Mesendoderm (in vitro differentiated cells): ENCODE data around the gene MGAT3.

Experiments used
- DNase-seq: peaks from one replicate; pipeline ENCODE4 v3.0.0; 2013
- H2AK5ac ChIP-seq: 2 replicates; pipeline ENCODE4 v1.6.1; 2013; ENCODE audit warnings: low read length, inconsistent platforms
- H2BK120ac ChIP-seq: 2 replicates; pipeline ENCODE4 v1.6.1; 2013; ENCODE audit warnings: low read depth, mild to moderate bottlenecking, low read length, moderate library complexity, mixed read lengths
- H2BK15ac ChIP-seq: replicated peaks from 2 replicates; pipeline ENCODE4 v1.6.1; 2013; ENCODE audit warnings: low read depth, mild to moderate bottlenecking, moderate library complexity
- H2BK5ac ChIP-seq: 2 replicates; pipeline ENCODE4 v1.6.1; 2013; ENCODE audit warnings: low read length, inconsistent platforms
- H3K18ac ChIP-seq: 2 replicates; pipeline ENCODE4 v1.6.1; 2013; ENCODE audit warnings: mild to moderate bottlenecking, low read length, mixed read lengths
- H3K23ac ChIP-seq: one replicate; pipeline ENCODE4 v1.6.1; 2013; ENCODE audit warnings: low read length
- H3K27ac ChIP-seq: 2 replicates; pipeline ENCODE4 v1.5.1; 2013; ENCODE audit warnings: low read depth, mild to moderate bottlenecking, inconsistent platforms, low read length, moderate library complexity
- H3K27me3 ChIP-seq: 2 replicates; pipeline ENCODE4 v1.6.1; 2013; ENCODE audit warnings: low read length, control low read depth, mild to moderate bottlenecking, inconsistent platforms; ENCODE audit not compliant: insufficient read depth, poor library complexity
- H3K36me3 ChIP-seq: 2 replicates; pipeline ENCODE4 v1.6.1; 2013; ENCODE audit warnings: low read length, inconsistent platforms; ENCODE audit not compliant: control insufficient read depth, insufficient read depth
- H3K4ac ChIP-seq: one replicate; pipeline ENCODE4 v1.6.1; 2013; ENCODE audit warnings: low read depth, mild to moderate bottlenecking, low read length, moderate library complexity
- H3K4me1 ChIP-seq: 2 replicates; pipeline ENCODE4 v1.6.1; 2013; ENCODE audit warnings: low read depth, low read length, inconsistent platforms; ENCODE audit not compliant: control insufficient read depth
- H3K4me2 ChIP-seq: 2 replicates; pipeline ENCODE4 v1.6.1; 2013; ENCODE audit warnings: low read length
- H3K4me3 ChIP-seq: 2 replicates; pipeline ENCODE4 v1.5.1; 2013; ENCODE audit warnings: mild to moderate bottlenecking, low read length
- H3K56ac ChIP-seq: one replicate; pipeline ENCODE4 v1.6.1; 2013; ENCODE audit warnings: low read length
- H3K79me1 ChIP-seq: 2 replicates; pipeline ENCODE4 v1.6.1; 2013; ENCODE audit warnings: low read length, inconsistent platforms
- H3K79me2 ChIP-seq: 2 replicates; pipeline ENCODE4 v1.6.1; 2013; ENCODE audit warnings: mild to moderate bottlenecking, low read length; ENCODE audit not compliant: control insufficient read depth, insufficient read depth
- H3K9ac ChIP-seq: 2 replicates; pipeline ENCODE4 v1.6.1; 2013; ENCODE audit warnings: low read length, inconsistent platforms
- H4K5ac ChIP-seq: one replicate; pipeline ENCODE4 v1.6.1; 2013; ENCODE audit warnings: low read length
- H4K8ac ChIP-seq: one replicate; pipeline ENCODE4 v1.6.1; 2013; ENCODE audit warnings: low read depth, mild to moderate bottlenecking, control low read depth, low read length, moderate library complexity
- WGBS: extraction: QIAGEN DNeasy Blood & Tissue Kit; methylation state at CpG from one replicate; pipeline ENCODE4 v1.1.7; 2013; ENCODE audit warnings: low lambda C conversion rate, missing lambda C conversion rate; ENCODE audit not compliant: insufficient coverage; ENCODE audit errors: extremely low coverage; 5-methylcytosine and 5-hydroxymethylcytosine counted together

Gene MGAT3

DNA sequence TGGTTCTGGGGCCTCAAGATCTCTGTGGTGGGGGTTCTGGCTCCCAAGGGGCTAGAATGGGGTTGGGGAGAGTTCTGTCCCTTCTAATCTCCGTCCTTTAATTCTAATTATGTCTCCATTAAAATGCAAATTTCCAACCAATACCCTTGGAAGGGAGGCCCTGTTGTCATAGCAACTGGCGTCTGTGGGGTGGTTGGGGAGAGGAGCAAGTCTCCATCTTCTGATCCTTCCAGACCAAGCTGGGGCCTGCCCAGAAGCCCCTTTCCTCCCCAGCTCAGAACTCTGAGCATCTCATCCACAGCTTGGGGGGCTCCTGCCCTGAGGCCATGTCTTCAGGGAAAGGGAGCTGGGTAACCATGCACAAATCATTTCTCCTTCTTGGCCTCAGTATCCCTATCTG, 81.2 kb downstream of the MGAT3 start:
- Histone ChIP-seq H3K4me3 (no peak overlapping the region), H3K79me1 (no peaks in the 10 kb centered on the region), H2BK15ac (no peak overlapping the region), H3K9ac (no peak overlapping the region), H3K18ac (no peak overlapping the region), H2BK120ac (no peak overlapping the region), H3K23ac (no peak overlapping the region), H3K4ac (no peak overlapping the region), H4K5ac (no peak overlapping the region), H3K27me3 (no peaks in the 10 kb centered on the region), H3K4me1 (peaks cover 8% of the 10 kb centered on the region), H3K56ac (no peak overlapping the region), H4K8ac (no peak overlapping the region), H2BK5ac (no peak overlapping the region), H3K79me2 (no peaks in the 10 kb centered on the region), H3K27ac (no peak overlapping the region), H2AK5ac (no peak overlapping the region), H3K36me3 (no peaks in the 10 kb centered on the region), H3K4me2 (no peak overlapping the region)
- no peak for DNase-seq
- WGBS: no CpG with 5 or more reads among the region's 2 CpGs
